Measurements from ENCODE around the gene ZNF44.

Gene ZNF44

DNA sequence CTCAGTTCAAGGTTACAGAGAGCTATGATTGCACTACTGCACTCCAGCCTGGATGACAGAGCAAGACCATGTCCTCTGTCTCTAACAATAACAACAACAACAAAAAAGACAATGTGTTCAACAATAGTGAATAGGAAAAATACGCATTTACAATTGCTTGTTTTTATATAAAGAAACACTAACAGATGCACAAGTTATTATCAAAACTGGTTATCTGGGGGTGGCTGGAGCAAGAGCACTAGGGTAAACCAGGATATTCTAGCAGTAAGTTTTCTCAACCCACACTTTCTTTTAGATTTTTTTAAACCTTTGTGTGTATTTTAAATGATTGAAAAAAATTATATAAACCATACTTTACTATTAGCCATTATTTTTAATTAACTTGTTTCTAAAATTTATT is 33.1 kb downstream of the ZNF44 start:
- no peak for DNase-seq (ENCODE audit: low read depth)

DNA sequence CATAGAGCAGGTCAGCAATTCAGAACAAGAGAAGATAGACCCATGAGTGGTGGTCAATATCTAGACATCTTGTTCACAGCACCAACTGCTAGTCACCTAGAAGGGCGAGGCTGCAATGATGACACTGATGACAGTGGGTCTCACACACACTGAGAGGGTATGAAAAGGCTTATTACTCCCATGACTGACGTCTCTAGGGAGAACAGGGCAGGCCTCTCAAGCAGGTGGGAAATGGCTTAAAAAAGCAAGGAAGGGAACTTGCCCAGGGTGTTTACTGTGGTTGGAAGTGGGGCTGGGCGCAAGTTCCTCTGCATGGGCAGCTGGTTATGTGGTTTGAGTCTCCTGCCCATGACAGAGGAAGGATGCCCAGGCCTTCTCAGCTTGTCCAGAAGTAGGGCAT is 33.8 kb downstream of the ZNF44 start:
- DNase-seq (ENCODE audit: low read depth): no peak

DNA sequence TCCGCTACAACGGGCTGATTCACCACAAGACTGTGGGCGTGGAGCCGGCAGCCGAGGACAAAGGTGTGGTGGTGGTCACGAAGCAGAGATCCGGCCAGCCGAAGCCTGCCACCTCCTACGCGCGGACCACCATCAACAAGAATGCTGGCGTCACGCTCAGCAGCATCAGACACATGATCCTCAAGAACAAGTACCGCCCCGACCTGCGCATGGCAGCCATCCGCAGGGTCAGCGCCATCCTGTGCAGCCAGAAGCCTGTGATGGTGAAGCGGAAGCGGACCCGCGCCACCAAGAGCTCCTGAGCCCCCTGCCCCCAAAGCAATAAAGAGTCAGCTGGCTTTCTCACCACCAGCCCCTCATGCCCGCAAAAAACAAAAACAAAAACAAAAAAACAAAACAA is 34.4 kb downstream of the ZNF44 start:
- no peak for DNase-seq (ENCODE audit: low read depth)

DNA sequence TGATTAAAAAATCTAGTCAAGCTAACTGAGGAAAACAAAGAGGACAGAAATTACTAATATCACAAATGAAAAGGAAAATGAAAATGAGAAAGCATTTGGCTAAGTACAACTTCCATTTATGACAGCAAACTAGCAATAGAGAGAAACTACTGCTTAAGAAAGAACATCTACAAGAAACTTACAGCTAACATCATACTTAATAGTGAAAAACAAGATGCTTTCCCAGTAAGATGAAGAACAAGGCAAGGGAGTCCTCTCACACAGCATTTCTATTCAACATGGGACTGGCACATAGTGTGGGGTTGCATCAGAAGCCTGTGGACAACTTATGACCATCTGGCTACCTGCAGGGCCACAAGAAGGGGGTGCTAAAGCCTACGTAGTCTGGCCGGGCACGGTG is 39.3 kb downstream of the ZNF44 start:
- DNase-seq (ENCODE audit: low read depth): no peak

DNA sequence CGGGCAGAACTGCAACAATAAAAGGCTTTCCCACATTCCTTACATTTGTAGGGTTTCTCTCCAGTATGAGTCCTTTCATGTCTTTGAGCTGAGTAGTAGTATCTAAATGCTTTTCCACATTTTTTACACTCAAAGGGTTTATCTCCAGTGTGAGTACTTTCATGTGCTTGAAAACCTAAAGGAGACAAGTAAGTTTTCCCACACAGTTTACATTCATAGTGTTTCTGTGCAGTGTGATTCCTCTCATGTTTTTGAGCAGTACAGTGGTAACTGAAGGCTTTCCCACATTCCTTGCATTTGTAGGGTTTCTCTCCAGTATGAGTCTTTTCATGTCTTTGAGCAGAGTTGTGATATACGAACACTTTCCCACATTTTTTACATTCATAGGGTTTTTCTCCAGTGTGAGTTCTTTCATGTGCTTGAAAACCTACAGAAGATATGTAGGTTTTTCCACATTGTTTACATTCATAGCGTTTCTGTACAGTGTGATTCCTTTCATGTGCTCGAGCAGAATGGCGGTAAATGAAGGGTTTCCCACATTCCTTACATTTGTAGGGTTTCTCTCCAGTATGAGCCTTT is 47.0 kb downstream of the ZNF44 start:
- DNase-seq (ENCODE audit: low read depth): no peak

DNA sequence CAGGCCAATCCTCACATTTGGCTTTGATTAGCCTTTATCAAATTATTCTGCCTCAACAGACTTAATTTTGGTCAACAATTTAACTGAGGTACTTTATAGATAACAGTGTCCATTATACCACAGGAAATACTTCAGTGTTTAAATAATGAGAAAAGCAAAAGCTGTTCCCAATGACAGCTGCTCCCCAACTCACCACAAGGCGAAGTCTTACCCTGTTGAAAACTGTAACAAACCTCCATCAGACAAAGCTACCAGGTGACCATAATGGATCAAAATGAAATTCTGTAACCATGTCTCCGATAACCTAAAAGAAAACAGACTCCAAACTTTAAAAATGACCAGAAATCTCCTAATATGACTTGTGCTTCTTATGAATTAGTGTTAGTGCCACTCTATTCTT is 50.3 kb downstream of the ZNF44 start:
- DNase-seq (ENCODE audit: low read depth): no peak

DNA sequence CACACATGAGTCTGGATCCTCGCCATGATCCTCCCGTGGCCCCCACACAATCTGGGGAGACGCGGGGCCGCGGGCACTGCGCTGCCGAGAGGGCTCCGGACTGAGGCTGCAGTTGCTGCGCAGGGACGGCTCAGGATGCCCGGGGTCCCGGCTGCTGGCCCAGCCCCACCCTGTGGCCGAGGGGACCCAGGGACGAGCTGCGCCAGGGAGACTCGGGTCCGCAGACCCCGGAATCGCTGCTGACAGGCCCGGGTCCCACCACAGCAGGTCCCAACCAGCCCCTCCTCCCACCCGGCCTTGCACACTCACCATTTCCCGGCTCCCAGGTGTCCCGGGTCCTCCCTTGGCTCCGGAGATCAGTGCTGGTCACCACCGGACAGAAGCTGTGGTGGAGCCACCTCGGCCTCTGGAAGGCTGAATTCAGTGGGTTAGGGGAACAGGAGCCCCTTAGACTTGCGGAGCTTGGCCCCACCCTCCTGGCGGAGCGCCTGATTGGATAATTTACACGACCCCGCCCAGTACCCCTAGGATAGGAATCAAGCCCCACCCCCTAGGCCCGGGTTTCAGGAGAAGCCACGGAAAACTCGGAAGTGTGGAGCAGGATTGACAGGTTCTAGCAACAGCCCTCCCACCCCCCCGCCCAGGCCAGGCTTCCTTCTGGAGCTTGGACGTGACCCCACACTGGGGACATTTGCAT is 57.4 kb downstream of the ZNF44 start:
- no peak for DNase-seq (ENCODE audit: low read depth)

DNA sequence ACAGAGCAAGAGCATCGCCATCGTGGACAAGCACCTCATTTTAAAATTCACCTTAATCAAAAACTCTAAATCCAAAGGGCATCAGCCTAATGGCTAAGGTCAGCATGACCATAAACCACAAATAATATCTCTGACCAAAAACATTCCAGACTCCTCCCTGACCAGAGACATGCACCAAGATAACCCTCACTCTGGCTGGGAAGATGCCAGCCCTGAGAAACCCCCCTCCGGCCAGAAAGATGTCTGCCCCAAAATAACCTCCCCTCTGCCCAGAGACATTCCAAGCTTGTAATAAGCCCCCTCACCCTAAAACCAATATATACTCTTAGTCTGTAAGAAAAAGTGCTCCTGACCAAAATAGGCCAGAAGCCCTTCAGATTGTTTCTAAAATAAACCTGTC is 61.7 kb downstream of the ZNF44 start:
- DNase-seq (ENCODE audit: low read depth): no peak

DNA sequence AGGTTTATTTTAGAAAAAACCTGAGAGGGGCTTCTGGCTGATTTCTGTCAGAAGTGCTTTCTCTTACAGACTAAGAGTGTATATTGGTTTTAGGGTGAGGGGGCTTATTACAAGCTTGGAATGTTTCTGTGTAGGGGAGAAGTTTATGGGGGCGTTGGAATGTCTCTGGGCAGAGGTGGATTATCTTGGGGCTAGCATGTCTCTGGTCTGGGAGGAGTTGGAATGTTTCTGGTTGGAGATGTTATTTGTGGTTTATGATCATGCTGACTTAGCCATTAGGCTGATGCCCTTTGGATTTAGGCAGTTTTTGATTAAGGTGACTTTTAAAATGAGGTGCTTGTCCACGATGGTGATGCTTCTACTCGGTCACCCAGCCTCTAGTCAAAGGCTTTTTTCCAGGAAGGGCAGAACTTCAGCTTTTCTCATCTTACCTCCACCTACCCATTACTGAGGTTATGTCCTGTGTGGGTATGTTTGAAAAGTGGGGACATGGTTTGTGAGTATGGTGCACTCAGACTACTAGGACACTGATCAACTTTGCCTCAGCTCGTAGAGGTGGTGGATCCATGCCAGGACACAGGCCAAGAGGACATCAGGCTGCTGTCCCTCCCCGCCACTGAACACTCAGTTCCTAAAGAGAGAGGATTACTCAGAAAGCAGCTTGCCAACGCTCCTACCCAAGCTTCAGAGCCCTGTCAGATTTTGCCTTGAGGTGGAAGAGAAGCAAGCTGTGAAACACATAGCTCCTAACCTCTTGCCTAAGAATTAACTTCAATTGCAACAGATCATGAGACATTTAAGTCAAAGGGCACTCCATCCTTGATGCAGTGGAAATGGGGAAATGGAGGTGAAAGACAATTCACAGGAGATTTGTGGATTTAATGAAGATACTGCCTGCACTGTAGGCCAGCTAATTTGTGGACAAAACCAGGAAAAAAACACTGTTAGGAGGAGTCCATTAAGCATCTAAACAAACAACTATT is 63.6 kb downstream of the ZNF44 start:
- DNase-seq (ENCODE audit: low read depth): no peak

DNA sequence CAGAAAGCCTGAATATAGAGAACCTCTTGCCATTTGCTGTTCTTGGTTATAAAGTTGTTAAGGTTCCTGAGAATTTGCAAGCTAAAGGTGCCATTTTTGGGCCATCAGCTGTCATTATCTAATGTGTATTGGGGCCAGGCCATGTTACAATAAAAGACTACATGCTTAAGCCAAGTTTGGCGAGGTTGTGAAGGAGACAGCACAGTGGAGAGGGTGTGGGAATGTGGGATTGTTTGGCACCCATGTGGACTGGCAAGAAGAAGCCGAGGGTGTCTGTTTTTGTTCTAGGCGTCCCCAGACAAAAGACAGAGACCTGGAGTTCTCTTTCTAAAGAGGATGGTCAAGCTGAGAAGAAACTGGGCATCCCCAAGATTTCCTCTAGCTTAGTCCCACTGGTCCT is 64.7 kb downstream of the ZNF44 start:
- DNase-seq (ENCODE audit: low read depth): no peak

DNA sequence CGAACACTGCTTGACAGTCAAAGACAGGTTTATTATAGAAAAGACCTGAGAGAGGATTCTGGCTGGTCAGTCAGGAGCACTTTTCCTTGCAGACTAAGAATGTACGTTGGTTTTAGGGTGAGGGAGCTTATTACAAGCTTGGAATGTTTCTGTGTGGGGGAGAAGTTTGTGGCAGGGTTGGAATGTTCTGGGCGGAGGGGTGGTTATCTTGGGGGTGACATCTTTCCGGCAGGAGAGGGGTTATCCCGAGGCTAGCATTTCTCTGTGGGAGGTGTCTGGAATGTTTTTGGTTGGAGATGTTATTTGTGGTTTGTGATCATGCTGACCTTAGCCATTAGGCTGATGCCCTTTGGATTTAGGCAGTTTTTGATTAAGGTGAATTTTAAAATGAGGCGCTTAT is 70.0 kb downstream of the ZNF44 start:
- no peak for DNase-seq (ENCODE audit: low read depth)

DNA sequence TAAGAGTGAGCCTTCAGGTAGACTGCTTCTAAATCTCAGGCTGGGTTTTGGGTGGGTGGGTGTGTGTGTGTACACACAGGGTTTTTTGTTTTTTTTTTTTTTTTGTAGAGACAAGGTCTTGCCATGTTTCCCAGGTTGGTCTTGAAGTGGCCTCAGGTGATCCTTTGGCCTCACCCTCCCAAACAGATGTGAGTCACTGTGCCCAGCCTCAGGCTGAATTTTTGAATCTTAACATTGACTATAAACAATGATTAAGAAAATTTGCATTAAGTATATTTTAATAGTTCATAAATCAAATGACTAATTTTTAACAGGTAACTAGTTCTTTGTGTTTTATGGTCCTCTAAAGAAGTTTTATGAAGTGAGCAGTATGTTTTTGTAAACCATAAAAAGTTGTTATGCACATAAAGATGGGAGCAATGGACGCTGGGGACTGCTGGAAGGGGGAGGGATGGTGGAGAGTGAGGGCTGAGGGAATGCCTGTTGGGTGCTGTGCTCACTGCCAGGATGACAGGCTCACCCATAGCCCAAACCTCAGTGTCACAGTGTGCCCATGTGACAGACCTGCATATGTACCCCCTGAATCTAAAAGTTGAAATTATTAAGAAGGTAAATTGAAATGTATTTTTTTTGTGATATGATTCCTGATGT is 71.6 kb downstream of the ZNF44 start:
- DNase-seq (ENCODE audit: low read depth): no peak
